Measurements from ENCODE around the gene TRAPPC12.
A peak's percentile ranks its signal among the peaks of the same experiment; 100 is the strongest.

Gene TRAPPC12

GRCh38 chr2:3408781-3409180, 29.3 kb downstream of the TRAPPC12 start:
- DNase-seq (ENCODE audit: low read depth) = no peak

- no peak for DNase-seq (ENCODE audit: low read depth)
Observed at GRCh38 chr2:3409627-3410170, 30.2 kb downstream of the TRAPPC12 start.

GRCh38 chr2:3411103-3411502, 31.6 kb downstream of the TRAPPC12 start:
- DNase-seq (ENCODE audit: low read depth) = no peak

- DNase-seq (ENCODE audit: low read depth) = no peak
Observed at GRCh38 chr2:3413697-3414096, 34.2 kb downstream of the TRAPPC12 start.

GRCh38 chr2:3414133-3414860, 34.8 kb downstream of the TRAPPC12 start:
- no peak for DNase-seq (ENCODE audit: low read depth)

- DNase-seq (ENCODE audit: low read depth) = no peak
Observed at GRCh38 chr2:3418766-3419404, 39.4 kb downstream of the TRAPPC12 start.

GRCh38 chr2:3420076-3420768, 40.7 kb downstream of the TRAPPC12 start:
- DNase-seq (ENCODE audit: low read depth) = no peak

- DNase-seq (ENCODE audit: low read depth) = no peak
Observed at GRCh38 chr2:3420769-3421397, 41.4 kb downstream of the TRAPPC12 start.

GRCh38 chr2:3421580-3421979, 42.1 kb downstream of the TRAPPC12 start:
- DNase-seq (ENCODE audit: low read depth) = no peak

GRCh38 chr2:3422161-3422779, 42.8 kb downstream of the TRAPPC12 start:
- no peak for DNase-seq (ENCODE audit: low read depth)

GRCh38 chr2:3423492-3424170, 44.1 kb downstream of the TRAPPC12 start:
- peak; percentile 69 for DNase-seq (ENCODE audit: low read depth)

GRCh38 chr2:3424171-3424795, 44.8 kb downstream of the TRAPPC12 start:
- no peak for DNase-seq (ENCODE audit: low read depth)

- no peak for DNase-seq (ENCODE audit: low read depth)
Observed at GRCh38 chr2:3426615-3427014, 47.1 kb downstream of the TRAPPC12 start.

GRCh38 chr2:3427272-3427671, 47.8 kb downstream of the TRAPPC12 start:
- no peak for DNase-seq (ENCODE audit: low read depth)

GRCh38 chr2:3428577-3428976, 49.1 kb downstream of the TRAPPC12 start:
- DNase-seq (ENCODE audit: low read depth) = no peak

- no peak for DNase-seq (ENCODE audit: low read depth)
Observed at GRCh38 chr2:3429066-3429610, 49.6 kb downstream of the TRAPPC12 start.

GRCh38 chr2:3430172-3430571, 50.7 kb downstream of the TRAPPC12 start:
- DNase-seq (ENCODE audit: low read depth) = no peak

GRCh38 chr2:3430740-3431490, 51.4 kb downstream of the TRAPPC12 start:
- no peak for DNase-seq (ENCODE audit: low read depth)

- DNase-seq (ENCODE audit: low read depth) = no peak
Observed at GRCh38 chr2:3432067-3432466, 52.6 kb downstream of the TRAPPC12 start.
